Heart left ventricle (tissue), 16 donors: ENCODE data around the gene WIPI1. TPM values are rescaled to one million over a fixed set of nuclear protein-coding genes. Genes with fewer than 3 reads are reported as not detected.

ENCODE experiments used
- ATAC-seq, 4 donors: fragments of 200-7000 bp; cut with Tn5 transposase; one replicate each; pipeline ENCODE4 v1.9.1; 2020 to 2022; ENCODE audit warnings: moderate library complexity in 4 of 4, mild to moderate bottlenecking in 3 of 4, moderate number of reproducible peaks in 1 of 4
- DNase-seq, 5 donors: peaks; one replicate each; pipeline ENCODE4 v3.0.0-alpha.2; 2020
- H3K27ac ChIP-seq, 12 donors: fragments of 200-600 bp; sonication (generic) in 4 of 12; one replicate each; pipeline versions ENCODE4 v1.5.0 to v1.8.0; 2016 to 2022; ENCODE audit warnings: mild to moderate bottlenecking in 2 of 12
- H3K27me3 ChIP-seq, 9 donors: fragments of 200-600 bp; sonication (generic) in 2 of 9; one replicate each; pipeline versions ENCODE4 v1.5.1 to v1.8.0; 2016 to 2022; ENCODE audit warnings: mild to moderate bottlenecking in 3 of 9
- H3K36me3 ChIP-seq, 9 donors: fragments of 200-600 bp; sonication (generic) in 2 of 9; one replicate each; pipeline versions ENCODE4 v1.5.0 to v1.8.0; 2018 to 2022; ENCODE audit warnings: mild to moderate bottlenecking in 2 of 9
- H3K4me1 ChIP-seq, 12 donors: fragments of 200-600 bp; sonication (generic) in 4 of 12; one replicate each; pipeline versions ENCODE4 v1.5.0 to v1.8.0; 2016 to 2022; ENCODE audit warnings: mild to moderate bottlenecking in 3 of 12
- H3K4me3 ChIP-seq, 12 donors: fragments of 200-600 bp; sonication (generic) in 4 of 12; one replicate each; pipeline versions ENCODE4 v1.5.0 to v1.8.0; 2017 to 2022; ENCODE audit warnings: mild to moderate bottlenecking in 9 of 12, moderate library complexity in 4 of 12
- H3K9me3 ChIP-seq, 12 donors: fragments of 200-600 bp; sonication (generic) in 4 of 12; one replicate each; pipeline versions ENCODE4 v1.5.0 to v1.8.0; 2016 to 2022; ENCODE audit warnings: mild to moderate bottlenecking in 1 of 12
- POLR2A ChIP-seq, 2 donors: fragments of 450-650 bp; IDR thresholded peaks; one replicate each; pipeline ENCODE4 v1.6.1; 2017; ENCODE audit warnings: antibody characterized with exemption in 2 of 2, mild to moderate bottlenecking in 2 of 2, moderate library complexity in 2 of 2
- WGBS, 4 donors: extraction: QIAGEN DNeasy Blood & Tissue Kit in 2 of 4; methylation state at CpG; one replicate each; pipeline versions ENCODE4 v1.1.5 to v1.1.7; 2013 to 2018; 5-methylcytosine and 5-hydroxymethylcytosine counted together
- intact Hi-C, 10 donors: fragments of 100-400 bp; cut with DNase I; formaldehyde crosslinking; loops; one replicate each; pipeline versions ENCODE4 v1.11.1 to v1.14.2; 2022
- polyA plus RNA-seq, 2 donors: library from polyadenylated mRNA; stranded (reverse); fragments of 200-250 nt; gene quantifications; one replicate each; pipeline ENCODE4 v1.2.3, GENCODE V29; 2013
- total RNA-seq, 9 donors: library from RNA; depleted of rRNA in 2 of 9; stranded (reverse); fragments of >200 nt in 2 of 9; fragmentation: NEBNext Ultra II Directional in 3 of 9; extraction: Animal tissue kit (Norgen Biotek cat#: 25700) in 3 of 9; gene quantifications; one replicate each; pipeline versions ENCODE4 v1.1.0 to v1.2.4, GENCODE V29; 2016 to 2023
- TF ChIP-seq, protein P1 (sequence below), 12 donors: fragments of 200-600 bp; sonication (generic) in 4 of 12; IDR thresholded peaks; one replicate each; pipeline versions ENCODE4 v1.5.0 to v1.8.0; 2018 to 2022; ENCODE audit warnings: antibody characterized with exemption in 12 of 12, mild to moderate bottlenecking in 5 of 12
- donor health status: ischemic (EF 13 %, LVEDD 7.1; RV severe dilation, severe dysfunction).
- donor health status: healthy with polysubstance abuse.
- donor health status: DM: no; HTN: yes; CAD: no.
- donor health status: DM: no; HTN: no; CAD: no.
- donor health status: ischemic (EF 25% LVEDD 6.9; RV normal size, moderate dysfunction).
- donor health status: ischemic (EF 25% LVEDD 5.7; RV mildly dilated, moderate dysfunction).
- donor health status: healthy.
- donor health status: DM: yes; HTN: yes; CAD: no.
- donor health status: ischemic (EF 35%, LVEDD 5.7; RV mildly dilated, moderate dysfunction).
- donor health status: nonischemic (EF 11% LVEDD 7.7; RV severe dilation, severe dysfunction).
- donor health status: DM: yes; HTN: yes; CAD: no.
- donor health status: PGD.
- donor health status: ischemic (EF 29% LVEDD 5.4; RV normal size, mild dysfunction).
- donor health status: nonischemic (EF 23%, LVEDD 6.1; RV moderate dilation, normal function).

The WIPI1 gene
- total and polyA plus RNA-seq, 11 donors: 57.1 to 145 (median 103) TPM

GRCh38 chr17:68480885-68481284, 23.6 kb upstream of the WIPI1 start:
- no peak for ATAC-seq
- TF ChIP-seq POLR2A (IDR thresholded peaks at IDR 0.05): no peak
- TF ChIP-seq, protein P1, sequence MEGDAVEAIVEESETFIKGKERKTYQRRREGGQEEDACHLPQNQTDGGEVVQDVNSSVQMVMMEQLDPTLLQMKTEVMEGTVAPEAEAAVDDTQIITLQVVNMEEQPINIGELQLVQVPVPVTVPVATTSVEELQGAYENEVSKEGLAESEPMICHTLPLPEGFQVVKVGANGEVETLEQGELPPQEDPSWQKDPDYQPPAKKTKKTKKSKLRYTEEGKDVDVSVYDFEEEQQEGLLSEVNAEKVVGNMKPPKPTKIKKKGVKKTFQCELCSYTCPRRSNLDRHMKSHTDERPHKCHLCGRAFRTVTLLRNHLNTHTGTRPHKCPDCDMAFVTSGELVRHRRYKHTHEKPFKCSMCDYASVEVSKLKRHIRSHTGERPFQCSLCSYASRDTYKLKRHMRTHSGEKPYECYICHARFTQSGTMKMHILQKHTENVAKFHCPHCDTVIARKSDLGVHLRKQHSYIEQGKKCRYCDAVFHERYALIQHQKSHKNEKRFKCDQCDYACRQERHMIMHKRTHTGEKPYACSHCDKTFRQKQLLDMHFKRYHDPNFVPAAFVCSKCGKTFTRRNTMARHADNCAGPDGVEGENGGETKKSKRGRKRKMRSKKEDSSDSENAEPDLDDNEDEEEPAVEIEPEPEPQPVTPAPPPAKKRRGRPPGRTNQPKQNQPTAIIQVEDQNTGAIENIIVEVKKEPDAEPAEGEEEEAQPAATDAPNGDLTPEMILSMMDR (IDR thresholded peaks at IDR 0.05): no peak
- WGBS, 4 donors: 88 to 93% (median 90%) methylated on average over 4 of the region's 4 CpGs

GRCh38 chr17:68470961-68471360, 13.7 kb upstream of the WIPI1 start:
- peaks cover 0 to 36% (median 12%) of the 10 kb centered on the region in 12 donors for H3K4me1 ChIP-seq
- no peak overlapping the region for H3K4me3 ChIP-seq
- TF ChIP-seq, protein P1 (IDR thresholded peaks at IDR 0.05): no peak
- no peak for TF ChIP-seq POLR2A (IDR thresholded peaks at IDR 0.05)
- 95 to 98% (median 97%) methylated on average over 1 of the region's 1 CpG for WGBS, 4 donors
- H3K27me3 ChIP-seq: no peaks in the 10 kb centered on the region
- peaks cover 0 to 6% (median 0%) of the 10 kb centered on the region in 12 donors for H3K9me3 ChIP-seq
- H3K36me3 ChIP-seq: no peaks in the 10 kb centered on the region
- peak overlapping the region in 6 of 12 donors; percentile 7 to 92 (median 66) for H3K27ac ChIP-seq
- intact Hi-C loops: loop anchor here in 1 of 10 donors (5.0 kb wide), 1 partner anchor 41 kb away; the partner anchor contains the start of gene PRKAR1A
- DNase-seq (no peak), ATAC-seq (no peak)

More at GRCh38 chr17:68480885-68481284, 23.6 kb upstream of the WIPI1 start:
- Histone ChIP-seq H3K27ac (no peak overlapping the region), H3K27me3 (no peaks in the 10 kb centered on the region), H3K9me3 (no peaks in the 10 kb centered on the region), H3K36me3 (no peaks in the 10 kb centered on the region), H3K4me1 (peaks cover 0 to 12% (median 0%) of the 10 kb centered on the region in 12 donors), H3K4me3 (no peak overlapping the region)
- intact Hi-C loops: loop anchor here in 1 of 10 donors (5.0 kb wide), 1 partner anchor 51 kb away; no protein-coding TSS in a partner anchor
- DNase-seq: no peak

DNA sequence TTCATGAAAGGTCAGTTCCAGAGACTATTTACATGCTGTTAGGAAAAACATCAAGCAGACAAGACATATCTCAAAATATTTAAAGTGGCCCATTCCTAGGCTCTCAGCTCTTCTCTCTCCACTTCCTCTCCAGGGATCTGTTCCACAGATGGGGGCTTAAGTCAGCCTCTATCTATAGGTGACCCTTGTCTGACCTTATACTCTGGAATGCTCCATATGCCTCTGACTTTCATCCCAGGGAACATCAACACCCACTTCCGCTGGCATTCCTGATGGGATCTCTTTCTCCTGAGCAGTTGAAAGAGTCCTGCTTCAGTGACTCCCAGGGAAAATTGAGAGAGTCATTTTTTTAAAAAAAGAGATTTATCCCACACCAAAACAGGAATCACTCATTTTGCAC, 11.5 kb upstream of the WIPI1 start:
- Histone ChIP-seq H3K4me3 (no peak overlapping the region), H3K4me1 (peaks cover 0 to 29% (median 7%) of the 10 kb centered on the region in 12 donors), H3K9me3 (peaks cover 0 to 6% (median 0%) of the 10 kb centered on the region in 12 donors), H3K36me3 (no peaks in the 10 kb centered on the region), H3K27ac (peak overlapping the region; percentile 71 to 97 (median 90)), H3K27me3 (no peaks in the 10 kb centered on the region)
- intact Hi-C loops: loop anchor here (2.0 to 10.0 kb wide), 11 partner anchors 42 to 504 kb away; partner anchors contain the start of genes PRKAR1A (in 5 of the 10) and FAM20A (in 2 of the 10)
- TF ChIP-seq, protein P1 (IDR thresholded peaks at IDR 0.05): no peak
- TF ChIP-seq POLR2A (IDR thresholded peaks at IDR 0.05): no peak
- DNase-seq: no peak
- WGBS, 4 donors: 35 to 42% (median 38%) methylated on average over 1 of the region's 1 CpG
- peak; percentile 37 to 79 (median 52) for ATAC-seq

- Histone ChIP-seq H3K9me3 (peaks cover 0 to 6% (median 0%) of the 10 kb centered on the region in 12 donors), H3K27me3 (no peaks in the 10 kb centered on the region), H3K27ac (peak overlapping the region; percentile 71 to 97 (median 90)), H3K36me3 (no peaks in the 10 kb centered on the region), H3K4me1 (peaks cover 0 to 27% (median 6%) of the 10 kb centered on the region in 12 donors), H3K4me3 (no peak overlapping the region)
- TF ChIP-seq, protein P1 (IDR thresholded peaks at IDR 0.05): no peak
- no peak for TF ChIP-seq POLR2A (IDR thresholded peaks at IDR 0.05)
- DNase-seq (peak in 4 of 5 donors; percentile 43 to 60 (median 46)), ATAC-seq (peak; percentile 82 to 91 (median 90))
- WGBS, 4 donors: 16 to 24% (median 20%) methylated on average over 5 of the region's 5 CpGs
- intact Hi-C loops: loop anchor here (2.0 to 10.0 kb wide), 11 partner anchors 42 to 504 kb away; partner anchors contain the start of genes PRKAR1A (in 5 of the 10) and FAM20A (in 2 of the 10)
Measured at GRCh38 chr17:68468334-68468733, 11.0 kb upstream of the WIPI1 start.
